ENCODE results near the gene SEMA3G. TPM values are rescaled to one million over a fixed set of nuclear protein-coding genes. Genes with fewer than 3 reads are reported as not detected.

Gene SEMA3G
- total RNA-seq, 4 donors from 2014 or later, result 6.7 to 33.9 (median 20.3) TPM

DNA sequence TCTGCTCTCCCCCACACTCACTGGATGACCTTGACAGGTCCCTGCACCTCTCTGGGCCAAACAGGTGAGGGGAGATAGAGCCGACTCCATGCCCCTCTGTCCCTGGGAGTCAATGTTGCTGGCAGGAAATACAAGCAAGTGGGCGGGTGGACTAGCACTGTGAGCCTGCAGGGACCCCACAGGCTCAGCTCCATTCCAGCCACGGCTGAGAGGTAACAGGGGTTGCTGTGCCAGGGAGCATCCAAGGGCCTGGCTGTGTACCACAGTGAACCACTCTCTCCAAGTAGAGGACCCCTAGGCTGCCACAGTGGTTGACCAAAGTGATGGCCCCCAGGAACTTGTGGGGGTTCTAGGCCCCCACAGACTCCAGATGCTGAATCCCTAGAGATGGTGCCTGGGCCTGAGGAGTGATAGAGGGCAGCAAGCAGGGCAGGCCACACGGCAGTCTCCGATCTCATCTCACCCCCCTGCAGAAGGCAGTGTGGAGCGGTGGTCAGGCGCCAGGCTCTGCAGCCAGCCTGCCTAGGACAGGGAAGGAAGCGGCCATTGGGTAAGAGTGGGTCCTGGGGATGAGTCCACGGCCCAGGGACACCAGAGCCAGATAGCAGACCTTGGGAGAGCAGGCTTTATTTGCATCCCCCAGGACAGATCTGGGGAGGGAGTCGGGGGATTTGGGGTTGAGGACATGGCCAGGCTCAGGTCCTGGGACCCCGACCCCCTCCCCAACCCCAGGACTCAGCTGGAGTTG, 5.8 kb upstream of the SEMA3G start:
- TF ChIP-seq POLR2A (IDR thresholded peaks at IDR 0.05) (no peak), POLR2AphosphoS5 (IDR thresholded peaks at IDR 0.05) (no peak), EP300 (IDR thresholded peaks at IDR 0.05) (no peak)
- TF ChIP-seq, protein P1, sequence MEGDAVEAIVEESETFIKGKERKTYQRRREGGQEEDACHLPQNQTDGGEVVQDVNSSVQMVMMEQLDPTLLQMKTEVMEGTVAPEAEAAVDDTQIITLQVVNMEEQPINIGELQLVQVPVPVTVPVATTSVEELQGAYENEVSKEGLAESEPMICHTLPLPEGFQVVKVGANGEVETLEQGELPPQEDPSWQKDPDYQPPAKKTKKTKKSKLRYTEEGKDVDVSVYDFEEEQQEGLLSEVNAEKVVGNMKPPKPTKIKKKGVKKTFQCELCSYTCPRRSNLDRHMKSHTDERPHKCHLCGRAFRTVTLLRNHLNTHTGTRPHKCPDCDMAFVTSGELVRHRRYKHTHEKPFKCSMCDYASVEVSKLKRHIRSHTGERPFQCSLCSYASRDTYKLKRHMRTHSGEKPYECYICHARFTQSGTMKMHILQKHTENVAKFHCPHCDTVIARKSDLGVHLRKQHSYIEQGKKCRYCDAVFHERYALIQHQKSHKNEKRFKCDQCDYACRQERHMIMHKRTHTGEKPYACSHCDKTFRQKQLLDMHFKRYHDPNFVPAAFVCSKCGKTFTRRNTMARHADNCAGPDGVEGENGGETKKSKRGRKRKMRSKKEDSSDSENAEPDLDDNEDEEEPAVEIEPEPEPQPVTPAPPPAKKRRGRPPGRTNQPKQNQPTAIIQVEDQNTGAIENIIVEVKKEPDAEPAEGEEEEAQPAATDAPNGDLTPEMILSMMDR (IDR thresholded peaks at IDR 0.05), result no peak
- Histone ChIP-seq H3K27ac (peak overlapping the region in 1 of 4 donors; percentile 20), H3K36me3 (no peaks in the 10 kb centered on the region), H3K9me3 (no peaks in the 10 kb centered on the region), H3K4me1 (peaks cover 0 to 34% (median 8%) of the 10 kb centered on the region in 3 donors), H3K27me3 (no peaks in the 10 kb centered on the region), H3K4me3 (no peak overlapping the region)
- ATAC-seq, result no peak
- WGBS, 2 donors (ENCODE audit: low coverage in 1 of 2), result 100% methylated on average over 1 of the region's 11 CpGs; no CpG with 5 or more reads in 1 of the 2 donors

DNA sequence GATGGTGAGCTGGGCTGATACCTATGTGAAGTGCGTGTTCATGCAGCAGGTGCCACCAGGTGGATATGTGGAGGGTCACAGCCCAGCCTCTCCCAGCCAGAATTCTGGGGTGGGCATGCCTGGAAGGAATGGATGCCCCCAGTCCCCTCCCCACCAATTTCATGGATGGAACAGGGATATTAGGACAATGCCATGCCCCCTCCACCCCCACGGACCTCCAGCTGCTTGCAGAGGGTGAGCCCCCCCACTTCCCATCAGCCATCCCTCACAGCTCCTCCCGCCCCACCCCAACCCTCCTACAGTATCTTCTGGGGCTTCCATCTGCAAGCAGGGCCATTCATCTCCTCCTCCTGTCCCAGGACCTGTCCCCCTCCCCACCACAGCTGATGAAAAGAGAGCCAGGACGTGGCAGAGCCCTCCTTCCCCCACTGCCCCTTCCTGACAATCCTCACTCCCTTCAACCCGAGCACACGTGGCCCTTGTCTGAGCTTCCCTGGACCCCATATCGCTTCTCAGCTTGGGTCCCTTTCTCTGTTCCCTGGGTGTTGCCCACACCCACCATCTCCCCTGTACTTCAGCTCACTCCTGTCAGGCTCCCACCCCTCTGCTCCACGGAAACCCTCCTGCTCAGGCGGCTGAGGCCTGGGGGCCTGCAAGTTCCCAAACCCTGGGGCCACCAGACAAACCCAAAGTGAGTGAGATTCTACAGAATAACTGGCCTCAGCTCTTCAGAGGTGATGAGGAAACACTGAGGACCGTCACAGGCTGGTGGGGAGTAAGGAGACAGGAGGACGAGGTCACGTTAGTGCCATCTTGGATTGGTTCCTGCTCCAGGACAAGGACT, 2.8 kb upstream of the SEMA3G start:
- H3K9me3 ChIP-seq, result no peaks in the 10 kb centered on the region
- peaks cover 0 to 29% (median 0%) of the 10 kb centered on the region in 3 donors for H3K4me1 ChIP-seq
- TF ChIP-seq, protein P1 (IDR thresholded peaks at IDR 0.05), result no peak
- TF ChIP-seq POLR2AphosphoS5 (IDR thresholded peaks at IDR 0.05) (no peak), POLR2A (IDR thresholded peaks at IDR 0.05) (no peak), EP300 (IDR thresholded peaks at IDR 0.05) (no peak)
- no peaks in the 10 kb centered on the region for H3K36me3 ChIP-seq
- H3K4me3 ChIP-seq, result no peak overlapping the region
- ATAC-seq, result no peak
- H3K27ac ChIP-seq, result no peak overlapping the region
- 60 to 68% methylated on average over 5 to 9 of the region's 12 CpGs for WGBS, 2 donors (ENCODE audit: low coverage in 1 of 2)
- no peaks in the 10 kb centered on the region for H3K27me3 ChIP-seq

DNA sequence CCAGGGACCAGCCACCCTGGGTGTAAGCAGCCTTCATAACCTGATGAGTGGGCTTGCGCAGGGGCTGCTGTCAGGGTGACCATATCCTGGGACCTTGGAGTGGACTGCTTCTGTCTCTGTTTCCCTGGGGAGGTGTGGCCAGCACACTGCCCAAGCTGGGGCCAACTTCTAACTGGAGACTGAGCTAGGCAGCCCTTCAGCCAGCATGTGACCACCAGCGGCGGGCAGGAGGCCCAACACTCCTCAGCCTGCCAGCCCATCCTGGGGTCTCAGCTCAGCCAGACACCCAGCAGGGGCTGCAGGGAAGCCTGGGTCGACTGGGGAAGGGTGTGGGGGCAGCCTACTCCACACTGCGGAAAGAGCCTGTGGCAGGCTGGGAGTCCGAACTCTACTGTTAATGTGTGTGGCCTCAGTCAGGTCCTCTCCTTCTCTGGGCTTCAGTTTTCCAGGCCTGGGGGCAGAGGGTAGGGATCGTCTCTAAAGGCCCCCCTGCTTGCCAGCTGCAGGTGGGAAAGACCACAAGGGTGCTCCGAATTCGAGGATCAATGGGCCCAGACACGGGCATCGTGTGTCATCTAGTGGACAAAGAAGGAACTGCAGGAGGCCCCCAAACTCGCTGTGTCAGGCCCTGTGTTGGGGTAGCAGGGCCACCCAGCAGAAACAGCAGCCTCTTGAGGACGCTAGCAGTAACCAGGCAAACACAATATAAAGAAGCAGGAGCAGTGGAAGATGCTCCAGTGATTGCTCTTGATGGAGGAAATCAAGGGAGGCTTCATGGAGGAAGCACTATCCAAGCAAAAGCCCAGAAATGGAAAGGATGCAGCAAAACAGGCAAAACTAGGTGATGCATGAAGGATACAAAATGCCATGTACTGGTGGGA, 2.0 kb upstream of the SEMA3G start:
- TF ChIP-seq, protein P1 (IDR thresholded peaks at IDR 0.05), result peak in 2 of 4 experiments; percentile 99
- TF ChIP-seq EP300 (IDR thresholded peaks at IDR 0.05) (no peak), POLR2AphosphoS5 (IDR thresholded peaks at IDR 0.05) (no peak), POLR2A (IDR thresholded peaks at IDR 0.05) (no peak)
- no peaks in the 10 kb centered on the region for H3K9me3 ChIP-seq
- no peaks in the 10 kb centered on the region for H3K36me3 ChIP-seq
- no peak overlapping the region for H3K4me3 ChIP-seq
- no peaks in the 10 kb centered on the region for H3K27me3 ChIP-seq
- peaks cover 0 to 29% (median 0%) of the 10 kb centered on the region in 3 donors for H3K4me1 ChIP-seq
- ATAC-seq, result peak; percentile 60
- WGBS, 2 donors (ENCODE audit: low coverage in 1 of 2), result 49% methylated on average over 3 of the region's 13 CpGs; no CpG with 5 or more reads in 1 of the 2 donors
- no peak overlapping the region for H3K27ac ChIP-seq

DNA sequence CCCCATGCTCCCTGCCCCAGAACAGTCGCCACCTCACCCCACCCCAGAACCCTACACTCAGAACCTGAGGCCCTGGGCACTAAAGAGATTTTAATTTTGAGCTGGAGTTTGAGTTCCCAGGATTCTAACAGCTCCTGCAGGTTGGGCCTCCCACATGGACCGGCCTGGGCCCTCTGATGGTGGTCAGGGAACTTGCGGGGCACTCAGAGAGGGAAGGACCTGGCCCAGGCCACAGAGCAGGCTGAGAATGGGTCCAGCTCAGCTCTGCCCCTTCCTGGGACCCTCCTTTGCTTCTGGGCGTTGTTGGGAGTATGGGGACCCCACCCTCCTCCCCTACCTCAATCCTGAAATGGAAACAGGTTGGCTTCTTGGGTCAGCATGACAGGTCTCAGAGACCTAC, 1.1 kb upstream of the SEMA3G start:
- H3K27me3 ChIP-seq, result no peaks in the 10 kb centered on the region
- no peaks in the 10 kb centered on the region for H3K36me3 ChIP-seq
- no peak overlapping the region for H3K4me3 ChIP-seq
- no peak for ATAC-seq
- no CpG with 5 or more reads among the region's 4 CpGs for WGBS, 2 donors (ENCODE audit: low coverage in 1 of 2)
- H3K27ac ChIP-seq, result no peak overlapping the region
- H3K4me1 ChIP-seq, result peaks cover 0 to 29% (median 0%) of the 10 kb centered on the region in 3 donors
- TF ChIP-seq, protein P1 (IDR thresholded peaks at IDR 0.05), result no peak
- TF ChIP-seq EP300 (IDR thresholded peaks at IDR 0.05) (no peak), POLR2A (IDR thresholded peaks at IDR 0.05) (no peak), POLR2AphosphoS5 (IDR thresholded peaks at IDR 0.05) (no peak)
- H3K9me3 ChIP-seq, result no peaks in the 10 kb centered on the region

All from gastroesophageal sphincter (tissue), 4 donors.